ENCODE data around the gene SOWAHA. TPM values are rescaled to one million over a fixed set of nuclear protein-coding genes. Genes with fewer than 3 reads are reported as not detected.

Gene SOWAHA
- total and polyA plus RNA-seq, 2 experiments from 2014 or later: not detected

DNA sequence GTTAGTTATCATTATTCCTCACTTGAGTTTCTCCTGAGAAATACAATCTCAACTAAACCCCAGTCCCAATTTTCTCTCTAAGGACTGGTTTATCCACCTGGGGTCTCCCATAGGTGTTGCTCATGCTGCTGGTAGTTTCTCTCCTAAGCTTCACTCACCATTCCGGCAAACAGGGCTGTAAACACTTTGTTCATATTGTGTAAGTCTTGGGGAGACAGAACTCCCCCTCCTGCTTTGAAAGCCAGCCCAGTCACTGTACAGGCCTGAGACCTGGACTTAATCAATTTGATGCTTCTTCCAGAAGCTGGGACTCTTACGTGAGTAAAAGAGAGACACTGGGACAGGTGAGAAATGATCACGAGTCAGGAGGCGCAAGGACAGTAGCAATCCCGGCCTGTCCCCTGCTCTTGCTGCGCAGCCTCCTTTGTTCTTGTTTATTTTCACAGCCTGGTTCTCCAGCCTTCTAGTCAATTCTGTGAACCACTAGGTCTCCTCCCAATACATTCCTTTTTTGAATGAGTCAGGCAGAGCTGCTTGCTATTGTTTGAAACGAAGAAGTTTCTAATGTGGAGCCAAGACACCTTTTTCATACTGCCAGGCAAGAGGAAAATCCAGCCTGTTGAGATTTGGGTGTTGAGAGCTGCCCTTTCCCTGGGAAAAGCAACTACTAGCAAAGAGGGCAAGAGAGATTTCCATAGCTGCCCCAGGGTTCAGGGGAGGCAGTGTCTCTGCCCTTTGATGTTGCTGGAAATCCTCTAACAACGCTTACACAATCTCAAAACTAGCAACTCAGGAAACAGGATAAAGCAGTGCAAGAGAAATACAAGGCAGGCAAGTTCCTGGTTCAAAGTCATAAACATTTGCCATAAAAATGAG lies 26.6 kb downstream of the SOWAHA start:
- peaks cover 14% of the 10 kb centered on the region for H3K4me1 ChIP-seq (ENCODE audit: insufficient read depth)
- no peaks in the 10 kb centered on the region for H3K79me2 ChIP-seq (ENCODE audit: insufficient read depth)
- peak; percentile 77 for DNase-seq
- 76 to 78% methylated on average over 8 of the region's 8 CpGs for WGBS, 2 experiments (ENCODE audit: low coverage in 1 of 2, low lambda C conversion rate in 2 of 2, missing lambda C conversion rate in 2 of 2)
- no peak overlapping the region for H3K4me3 ChIP-seq
- no peak for TF ChIP-seq EZH2 (IDR thresholded peaks at IDR 0.05; ENCODE audit: insufficient read depth, poor library complexity, severe bottlenecking)
- TF ChIP-seq EZH2phosphoT487 (IDR thresholded peaks at IDR 0.05; ENCODE audit: insufficient read depth, low read depth): no peak
- H3K36me3 ChIP-seq (ENCODE audit: low read depth): no peaks in the 10 kb centered on the region
- H2AFZ ChIP-seq: peak overlapping the region; percentile 75
- peak overlapping the region; percentile 65 for H3K27ac ChIP-seq
- no peaks in the 10 kb centered on the region for H3K27me3 ChIP-seq (replicated peaks; ENCODE audit: insufficient read depth)
- no peaks in the 10 kb centered on the region for H3K9me2 ChIP-seq (ENCODE audit: insufficient read depth)
- peaks cover 13% of the 10 kb centered on the region; the same call in 1 of the 2 replicates for H3F3A ChIP-seq (ENCODE audit: insufficient read depth)
- no peaks in the 10 kb centered on the region for H3K9me3 ChIP-seq (ENCODE audit: low read depth)
- H3K4me2 ChIP-seq (ENCODE audit: unreplicated experiment): peak overlapping the region; percentile 22
- peak overlapping the region; percentile 31 for H3K9ac ChIP-seq
- in situ Hi-C loops (cut with MboI): no loop called here
- H4K20me1 ChIP-seq (ENCODE audit: insufficient read depth): no peaks in the 10 kb centered on the region

- H2AFZ ChIP-seq: peak overlapping the region; percentile 75
- H3K4me2 ChIP-seq (ENCODE audit: unreplicated experiment): no peak overlapping the region
- H3F3A ChIP-seq (ENCODE audit: insufficient read depth): peaks cover 13% of the 10 kb centered on the region; the same call in 1 of the 2 replicates
- no peaks in the 10 kb centered on the region for H3K36me3 ChIP-seq (ENCODE audit: low read depth)
- H3K4me3 ChIP-seq: no peak overlapping the region
- 55 to 57% methylated on average over 3 of the region's 3 CpGs for WGBS, 2 experiments (ENCODE audit: low coverage in 1 of 2, low lambda C conversion rate in 2 of 2, missing lambda C conversion rate in 2 of 2)
- H3K27me3 ChIP-seq (replicated peaks; ENCODE audit: insufficient read depth): no peaks in the 10 kb centered on the region
- H3K9me2 ChIP-seq (ENCODE audit: insufficient read depth): no peaks in the 10 kb centered on the region
- TF ChIP-seq EZH2 (IDR thresholded peaks at IDR 0.05; ENCODE audit: insufficient read depth, poor library complexity, severe bottlenecking): no peak
- TF ChIP-seq EZH2phosphoT487 (IDR thresholded peaks at IDR 0.05; ENCODE audit: insufficient read depth, low read depth): no peak
- no peaks in the 10 kb centered on the region for H4K20me1 ChIP-seq (ENCODE audit: insufficient read depth)
- H3K9ac ChIP-seq: peak overlapping the region; percentile 31
- peak overlapping the region; percentile 65 for H3K27ac ChIP-seq
- in situ Hi-C loops (cut with MboI): no loop called here
- DNase-seq: no peak
- no peaks in the 10 kb centered on the region for H3K79me2 ChIP-seq (ENCODE audit: insufficient read depth)
- no peaks in the 10 kb centered on the region for H3K9me3 ChIP-seq (ENCODE audit: low read depth)
- peaks cover 14% of the 10 kb centered on the region for H3K4me1 ChIP-seq (ENCODE audit: insufficient read depth)
Measured at GRCh38 chr5:132840313-132840712, 27.2 kb downstream of the SOWAHA start.

- H4K20me1 ChIP-seq (ENCODE audit: insufficient read depth): no peaks in the 10 kb centered on the region
- WGBS, 2 experiments (ENCODE audit: low coverage in 1 of 2, low lambda C conversion rate in 2 of 2, missing lambda C conversion rate in 2 of 2): 38 to 59% methylated on average over 1 of the region's 1 CpG
- H3K36me3 ChIP-seq (ENCODE audit: low read depth): no peaks in the 10 kb centered on the region
- H3K79me2 ChIP-seq (ENCODE audit: insufficient read depth): no peaks in the 10 kb centered on the region
- H3K27me3 ChIP-seq (replicated peaks; ENCODE audit: insufficient read depth): no peaks in the 10 kb centered on the region
- no peaks in the 10 kb centered on the region for H3K9me2 ChIP-seq (ENCODE audit: insufficient read depth)
- H3K4me2 ChIP-seq (ENCODE audit: unreplicated experiment): no peak overlapping the region
- H3K27ac ChIP-seq: no peak overlapping the region
- H2AFZ ChIP-seq: no peak overlapping the region
- no peak overlapping the region for H3K9ac ChIP-seq
- H3K9me3 ChIP-seq (ENCODE audit: low read depth): no peaks in the 10 kb centered on the region
- H3K4me1 ChIP-seq (ENCODE audit: insufficient read depth): peaks cover 14% of the 10 kb centered on the region
- in situ Hi-C loops (cut with MboI): no loop called here
- H3K4me3 ChIP-seq: no peak overlapping the region
- H3F3A ChIP-seq (ENCODE audit: insufficient read depth): peaks cover 13% of the 10 kb centered on the region; the same call in 1 of the 2 replicates
- TF ChIP-seq EZH2phosphoT487 (IDR thresholded peaks at IDR 0.05; ENCODE audit: insufficient read depth, low read depth): no peak
- no peak for TF ChIP-seq EZH2 (IDR thresholded peaks at IDR 0.05; ENCODE audit: insufficient read depth, poor library complexity, severe bottlenecking)
- no peak for DNase-seq
Measured at GRCh38 chr5:132840896-132841295, 27.8 kb downstream of the SOWAHA start.

DNA sequence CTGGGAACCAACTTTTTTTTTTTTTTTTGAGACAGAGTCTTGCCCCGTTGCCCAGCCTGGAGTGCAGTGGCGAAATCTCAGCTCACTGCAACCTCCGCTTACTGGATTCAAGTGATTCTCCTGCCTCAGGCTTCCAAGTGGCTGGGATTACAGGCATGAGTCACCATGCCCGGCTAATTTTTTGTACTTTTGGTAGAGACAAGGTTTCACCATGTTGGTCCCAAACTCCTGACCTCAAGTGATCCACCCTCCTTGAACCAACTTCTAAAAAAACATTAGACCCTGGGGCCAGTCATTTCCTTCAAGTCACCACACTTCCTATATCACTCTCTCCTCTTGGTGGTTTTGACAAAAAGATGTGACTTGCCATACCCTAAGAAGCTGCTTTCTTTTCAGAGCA lies 28.2 kb downstream of the SOWAHA start:
- in situ Hi-C loops (cut with MboI): no loop called here
- no peak overlapping the region for H3K27ac ChIP-seq
- H4K20me1 ChIP-seq (ENCODE audit: insufficient read depth): no peaks in the 10 kb centered on the region
- no peaks in the 10 kb centered on the region for H3K36me3 ChIP-seq (ENCODE audit: low read depth)
- no peak overlapping the region for H3K4me3 ChIP-seq
- no peak overlapping the region for H2AFZ ChIP-seq
- no peaks in the 10 kb centered on the region for H3K9me3 ChIP-seq (ENCODE audit: low read depth)
- TF ChIP-seq EZH2phosphoT487 (IDR thresholded peaks at IDR 0.05; ENCODE audit: insufficient read depth, low read depth) (no peak), EZH2 (IDR thresholded peaks at IDR 0.05; ENCODE audit: insufficient read depth, poor library complexity, severe bottlenecking) (no peak)
- H3K4me1 ChIP-seq (ENCODE audit: insufficient read depth): peaks cover 14% of the 10 kb centered on the region
- no peak overlapping the region for H3K9ac ChIP-seq
- no peaks in the 10 kb centered on the region for H3K27me3 ChIP-seq (replicated peaks; ENCODE audit: insufficient read depth)
- WGBS, 2 experiments (ENCODE audit: low coverage in 1 of 2, low lambda C conversion rate in 2 of 2, missing lambda C conversion rate in 2 of 2): 76 to 79% methylated on average over 4 of the region's 4 CpGs
- peaks cover 13% of the 10 kb centered on the region; the same call in 1 of the 2 replicates for H3F3A ChIP-seq (ENCODE audit: insufficient read depth)
- no peaks in the 10 kb centered on the region for H3K9me2 ChIP-seq (ENCODE audit: insufficient read depth)
- DNase-seq: peak; percentile 30
- no peaks in the 10 kb centered on the region for H3K79me2 ChIP-seq (ENCODE audit: insufficient read depth)
- no peak overlapping the region for H3K4me2 ChIP-seq (ENCODE audit: unreplicated experiment)

Measured in GM23248 (cell line).